DMS114 treated with DMSO at 0.1 percent for 48 hours (cell line): ENCODE measurements around the gene IQSEC2.

Source experiments
- DNase-seq: peaks from one replicate; lab custom pipeline; 2025; ENCODE audit not compliant: unreplicated experiment; lab: John Stamatoyannopoulos, UW

Gene IQSEC2

GRCh38 chrX:53305219-53305995, 24.0 kb upstream of the IQSEC2 start:
- DNase-seq, result no peak

DNA sequence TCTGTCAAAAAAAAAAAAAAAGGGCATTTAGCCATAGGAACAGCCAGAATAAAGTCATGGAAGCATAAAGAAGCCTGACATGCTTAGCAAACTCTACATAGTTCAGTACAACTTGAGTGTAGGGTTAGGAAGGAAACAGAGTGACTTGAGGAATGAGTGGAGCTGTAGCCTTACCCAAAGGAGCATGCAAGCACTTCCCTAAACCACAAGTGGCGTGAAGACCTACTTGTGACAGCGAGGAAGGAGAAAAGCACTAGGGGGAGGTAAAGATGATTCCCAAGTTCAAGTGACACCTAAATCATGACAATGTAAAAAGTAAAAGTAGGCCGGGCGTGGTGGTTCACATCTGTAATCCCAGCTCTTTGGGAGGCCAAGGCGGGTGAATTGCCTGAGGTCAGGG, 21.8 kb upstream of the IQSEC2 start:
- no peak for DNase-seq

- no peak for DNase-seq
These were observed 18.8 kb upstream of the IQSEC2 start for GRCh38 chrX:53300157-53300556.

- no peak for DNase-seq
These were observed 12.8 kb upstream of the IQSEC2 start for GRCh38 chrX:53294024-53294648.

- DNase-seq, result no peak
These were observed 10.2 kb upstream of the IQSEC2 start for GRCh38 chrX:53291596-53291995.

DNA sequence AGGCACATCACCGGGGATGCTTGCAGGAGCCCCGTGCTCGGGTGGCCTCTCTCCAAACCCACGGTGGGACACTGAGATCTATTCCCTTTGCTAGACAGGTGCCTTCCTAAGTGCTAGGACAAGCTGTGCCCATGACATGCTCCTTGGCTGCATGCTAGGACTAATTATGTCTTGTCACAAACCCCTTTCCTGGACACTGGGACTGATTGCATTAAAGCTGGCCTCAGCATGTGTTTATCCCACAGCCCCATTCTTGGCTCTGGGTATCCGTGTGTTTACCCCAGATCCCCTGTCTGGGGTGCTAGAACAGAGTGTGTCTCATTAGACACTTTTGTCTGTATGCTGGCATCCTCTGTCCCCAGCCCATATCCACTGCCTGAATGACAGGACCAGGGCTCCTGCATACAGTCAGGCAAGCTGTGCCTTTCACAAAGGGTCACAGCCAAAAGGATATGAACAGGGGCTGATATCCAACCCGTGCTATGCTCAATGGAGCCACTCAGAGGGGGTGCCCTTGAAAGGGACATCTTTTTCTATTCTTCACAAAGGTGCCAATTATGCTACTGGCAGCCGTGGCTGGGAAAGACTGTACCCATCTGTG, 9.2 kb upstream of the IQSEC2 start:
- no peak for DNase-seq

- DNase-seq, result no peak
These were observed 6.8 kb upstream of the IQSEC2 start for GRCh38 chrX:53288189-53288588.

DNA sequence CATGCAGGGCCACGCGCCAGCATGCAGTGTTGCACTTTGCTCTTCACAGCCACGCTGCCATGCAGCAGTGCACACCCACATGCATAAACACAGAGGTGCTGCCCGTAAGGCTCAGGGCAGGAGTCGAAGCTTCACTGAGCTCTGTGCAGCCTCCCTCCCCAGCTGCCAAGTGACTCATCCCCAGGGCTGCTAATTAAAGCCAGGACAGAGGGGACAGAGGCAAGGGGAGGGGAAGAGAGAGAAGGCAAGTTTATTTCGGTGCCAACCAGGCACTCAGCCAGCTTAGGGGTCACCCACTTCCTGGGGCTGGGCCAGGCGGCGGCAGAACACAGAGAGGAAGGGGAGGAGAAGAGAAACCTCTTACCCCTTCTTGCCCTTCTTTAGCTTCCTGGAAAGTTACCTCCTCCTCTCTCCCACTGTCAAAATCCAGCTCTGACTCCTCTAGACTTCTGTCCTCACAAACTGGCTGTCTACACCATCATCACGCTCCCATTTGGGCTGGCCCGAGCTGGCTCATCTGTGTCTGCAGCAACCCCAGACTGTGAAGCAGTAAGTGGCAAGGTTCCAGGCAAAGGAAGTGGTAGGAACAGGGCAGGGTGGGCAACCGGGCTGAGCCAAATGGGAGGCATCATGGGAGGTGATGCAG, 6.2 kb upstream of the IQSEC2 start:
- DNase-seq, result no peak

DNA sequence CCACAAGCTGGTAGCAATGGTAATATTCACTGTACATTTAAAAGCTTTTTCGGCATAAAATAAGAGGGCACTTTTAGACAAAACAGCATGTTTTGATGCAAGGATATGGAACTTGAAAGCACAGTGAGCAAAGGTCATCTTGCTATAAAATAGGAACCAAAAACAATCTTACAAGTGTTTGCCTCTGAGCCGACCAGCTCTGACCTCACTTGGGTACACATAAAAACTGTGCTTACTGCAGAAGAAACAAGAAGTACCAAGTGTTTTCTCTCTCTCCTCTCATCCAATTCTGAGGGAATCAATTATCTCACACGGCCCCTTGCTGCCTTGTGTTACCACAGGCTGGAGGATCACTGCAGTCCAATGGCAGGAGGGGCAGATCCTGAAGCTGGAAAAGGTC, 4.8 kb upstream of the IQSEC2 start:
- DNase-seq, result no peak

DNA sequence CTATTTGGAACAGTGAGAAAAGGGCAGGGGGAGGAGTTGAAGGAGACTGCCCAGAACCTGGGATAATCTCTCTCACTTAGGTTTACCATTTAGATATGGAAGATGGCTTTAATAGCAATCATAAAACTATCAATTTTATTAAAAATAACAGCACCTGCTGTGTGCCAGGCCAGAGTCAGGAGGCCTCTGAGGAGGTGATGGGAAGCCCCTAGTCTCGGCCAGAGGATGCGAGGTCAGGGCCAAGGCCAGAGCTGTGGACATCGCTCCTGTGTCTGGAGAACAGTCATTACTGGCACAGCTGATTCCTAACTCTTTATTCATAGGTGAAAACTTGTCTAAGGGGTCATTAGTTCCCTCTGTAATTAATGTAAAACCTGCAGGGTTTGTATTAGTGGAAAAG, 4.2 kb upstream of the IQSEC2 start:
- no peak for DNase-seq

GRCh38 chrX:53284684-53285447, 3.5 kb upstream of the IQSEC2 start:
- no peak for DNase-seq

DNA sequence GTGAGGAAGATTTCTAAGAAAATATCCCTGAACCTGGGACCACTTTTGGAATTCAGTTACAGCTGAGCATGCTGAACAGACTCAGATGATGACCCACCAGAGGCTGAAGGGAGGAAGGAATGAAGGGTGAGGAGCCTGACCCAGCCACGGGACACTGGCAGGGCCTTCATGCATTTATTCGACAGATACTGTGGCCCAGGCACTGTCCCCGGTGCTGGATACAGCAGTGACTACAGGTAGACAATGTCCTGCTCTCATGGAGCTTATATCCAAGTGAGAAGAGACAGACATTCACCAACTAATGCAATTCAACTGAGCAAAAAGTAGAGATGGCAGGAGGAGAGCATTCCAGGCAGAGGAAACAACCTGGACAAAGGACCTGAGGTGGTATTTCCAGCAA, 2.2 kb upstream of the IQSEC2 start:
- no peak for DNase-seq

DNA sequence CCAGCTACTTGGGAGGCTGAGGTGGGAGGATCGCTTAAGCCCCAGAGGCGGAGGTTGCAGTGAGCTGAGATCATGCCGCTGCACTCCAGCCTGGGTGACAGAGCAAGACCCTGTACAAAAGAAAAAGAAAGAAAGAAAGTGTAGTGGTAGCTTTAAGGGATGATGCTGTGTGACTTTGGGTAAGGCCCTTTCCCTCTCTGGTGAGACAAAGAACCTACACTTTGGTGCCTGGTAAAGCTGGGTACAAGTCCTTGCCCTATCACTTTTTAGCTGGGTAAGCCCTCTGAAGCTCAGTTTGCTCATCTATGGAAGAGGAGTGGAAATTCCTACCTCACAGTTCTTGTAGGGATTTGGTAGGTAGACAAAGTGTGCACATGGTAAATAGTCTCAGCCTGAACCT, 1.7 kb upstream of the IQSEC2 start:
- no peak for DNase-seq

DNA sequence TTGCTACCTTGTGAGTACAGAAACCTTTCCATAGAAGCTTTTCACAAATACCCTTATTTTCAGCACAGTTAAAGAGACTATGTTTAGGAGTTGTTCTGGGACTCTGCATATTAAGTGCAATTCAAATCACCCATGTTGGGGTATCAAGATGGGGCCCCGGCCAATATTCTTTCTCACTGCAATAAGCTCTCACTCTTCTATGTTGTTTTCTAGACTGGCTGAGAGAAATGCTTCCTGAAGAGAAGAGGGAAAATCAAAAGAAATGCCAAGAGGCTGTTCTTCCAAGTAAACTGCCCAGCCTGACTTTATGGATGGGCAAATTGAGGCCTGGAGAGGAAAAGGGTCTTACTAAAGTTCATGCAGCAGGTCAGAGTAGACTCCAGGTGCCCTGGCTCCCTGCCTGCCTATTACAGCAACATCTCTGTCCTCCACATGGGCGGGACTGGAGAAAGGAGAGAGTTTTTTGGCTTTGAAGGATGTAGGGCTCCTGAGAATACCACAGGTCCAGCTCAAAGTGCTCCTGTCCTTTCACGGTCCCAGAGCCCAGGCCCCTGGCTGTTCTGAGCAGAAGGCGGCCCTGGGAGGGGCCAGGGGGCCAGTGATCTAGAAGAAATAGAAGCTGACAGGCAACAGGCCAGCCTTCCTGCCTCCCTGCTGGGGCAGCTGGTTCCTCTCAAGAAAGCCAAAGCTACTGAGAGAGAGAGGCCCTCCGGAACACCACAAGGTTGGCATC, 745 bp upstream of the IQSEC2 start:
- DNase-seq, result no peak

DNA sequence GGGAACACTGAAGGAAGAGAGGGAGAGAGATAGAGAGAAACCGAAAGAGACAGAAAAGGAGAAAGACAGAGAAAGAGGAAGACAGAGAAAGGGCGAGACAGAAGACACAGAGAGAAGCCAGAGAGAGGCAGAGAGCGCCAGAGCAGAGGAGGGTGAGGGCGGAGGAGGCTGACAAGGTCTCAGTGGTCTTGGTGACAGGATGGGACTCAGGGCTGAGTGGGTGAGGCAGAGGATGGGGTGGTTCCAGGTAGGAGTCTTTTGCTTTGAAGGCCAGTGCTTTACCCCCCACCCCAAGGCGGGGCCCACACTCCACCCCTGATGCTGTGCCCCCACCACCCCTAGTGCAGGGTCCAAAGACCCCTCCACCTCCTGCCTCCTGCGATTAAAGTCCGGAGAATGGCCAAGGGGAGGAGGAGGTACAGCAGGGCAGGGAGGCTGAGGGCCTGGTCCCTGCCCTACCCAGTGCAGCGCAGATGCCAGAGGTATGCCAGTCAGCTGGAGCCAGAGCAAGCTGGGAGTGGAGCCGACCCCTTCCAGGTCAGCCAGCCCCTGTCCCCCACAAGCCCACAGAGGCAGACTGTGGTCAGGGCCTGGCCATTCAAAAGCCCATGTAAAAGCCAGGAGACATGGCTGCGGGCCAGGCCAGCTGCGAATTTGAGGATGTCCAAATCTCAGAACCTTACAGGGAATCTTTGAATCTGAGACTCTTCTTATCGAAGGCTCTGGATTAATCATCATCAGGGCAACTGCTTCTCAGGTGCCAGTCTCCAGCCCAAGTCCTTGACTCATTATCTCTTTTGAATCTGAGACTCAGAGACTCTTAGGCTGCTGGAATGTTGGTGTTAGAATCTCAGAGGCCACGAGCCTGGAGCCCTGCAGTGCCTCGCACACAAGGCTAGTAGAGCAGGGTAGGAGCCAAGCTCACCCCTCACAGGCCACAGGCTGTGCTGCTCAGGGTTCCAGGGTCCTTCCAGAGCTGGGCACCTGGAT, 758 bp downstream of the IQSEC2 start:
- no peak for DNase-seq

GRCh38 chrX:53279296-53280237, 1.8 kb downstream of the IQSEC2 start:
- DNase-seq, result no peak

- no peak for DNase-seq
These were observed 8.5 kb downstream of the IQSEC2 start for GRCh38 chrX:53272808-53273337.

DNA sequence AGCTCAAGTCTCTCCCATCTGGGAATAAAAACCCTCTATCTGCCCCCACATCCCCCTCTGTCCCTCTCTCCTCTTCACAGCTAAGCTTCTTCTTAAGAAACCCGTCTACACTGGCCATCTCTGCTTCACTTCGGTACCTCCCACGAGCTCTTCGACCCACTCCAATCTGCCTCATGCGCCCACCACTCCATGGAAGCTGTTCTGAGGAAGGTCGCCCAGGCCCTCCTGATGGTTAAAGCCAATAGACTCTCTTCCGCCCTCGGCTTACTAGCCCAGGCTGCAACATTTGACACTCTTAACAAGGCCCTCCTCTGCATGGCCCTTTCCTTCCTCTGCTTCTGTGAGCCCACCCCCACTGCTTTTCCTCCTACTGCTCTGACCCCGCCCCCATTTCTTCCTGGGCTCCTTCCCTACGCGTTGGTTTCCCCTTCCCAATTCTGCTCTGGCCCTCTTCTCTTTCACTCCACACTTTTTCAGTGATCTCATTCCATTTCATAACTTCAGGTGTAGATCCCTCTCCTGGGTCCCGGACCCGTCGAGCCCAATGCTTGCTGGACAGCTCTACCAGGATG, 11.8 kb downstream of the IQSEC2 start:
- DNase-seq, result no peak
